ENCODE results near the gene ADAM8.

The ADAM8 gene

GRCh38 chr10:133308421-133309099, 31.9 kb upstream of the ADAM8 start, which contains the start of the genes TUBGCP2 and ZNF511:
TUBGCP2 (minus strand) TSS chr10:133308872; CDS start chr10:133302941, 5,931 bp downstream.
ZNF511 (plus strand) TSS chr10:133308914; CDS start chr10:133308944, 30 bp downstream.
- peak; percentile 89 for DNase-seq (ENCODE audit: low spot score)

GRCh38 chr10:133307776-133308420, 31.2 kb upstream of the ADAM8 start:
- DNase-seq (ENCODE audit: low spot score), result peak; percentile 92

- no peak for DNase-seq (ENCODE audit: low spot score)
Measured at GRCh38 chr10:133306941-133307379, 30.3 kb upstream of the ADAM8 start.

GRCh38 chr10:133306097-133306476, 29.4 kb upstream of the ADAM8 start:
- no peak for DNase-seq (ENCODE audit: low spot score)

GRCh38 chr10:133303206-133303605, 26.5 kb upstream of the ADAM8 start:
- DNase-seq (ENCODE audit: low spot score), result no peak

GRCh38 chr10:133302230-133302629, 25.6 kb upstream of the ADAM8 start:
- DNase-seq (ENCODE audit: low spot score), result no peak

GRCh38 chr10:133299738-133300137, 23.1 kb upstream of the ADAM8 start:
- no peak for DNase-seq (ENCODE audit: low spot score)

GRCh38 chr10:133299224-133299623, 22.6 kb upstream of the ADAM8 start:
- no peak for DNase-seq (ENCODE audit: low spot score)

GRCh38 chr10:133298466-133298865, 21.8 kb upstream of the ADAM8 start:
- no peak for DNase-seq (ENCODE audit: low spot score)

- DNase-seq (ENCODE audit: low spot score), result no peak
Measured at GRCh38 chr10:133297504-133297903, 20.8 kb upstream of the ADAM8 start.

GRCh38 chr10:133295426-133296320, 19.0 kb upstream of the ADAM8 start:
- DNase-seq (ENCODE audit: low spot score), result no peak

- DNase-seq (ENCODE audit: low spot score), result no peak
Measured at GRCh38 chr10:133294189-133294588, 17.5 kb upstream of the ADAM8 start.

GRCh38 chr10:133293810-133294119, 17.1 kb upstream of the ADAM8 start:
- DNase-seq (ENCODE audit: low spot score), result no peak

- DNase-seq (ENCODE audit: low spot score), result peak; percentile 27
Measured at GRCh38 chr10:133292919-133293809, 16.5 kb upstream of the ADAM8 start.

- DNase-seq (ENCODE audit: low spot score), result no peak
Measured at GRCh38 chr10:133289761-133290160, 13.1 kb upstream of the ADAM8 start.

- DNase-seq (ENCODE audit: low spot score), result no peak
Measured at GRCh38 chr10:133287832-133288500, 11.3 kb upstream of the ADAM8 start.

- no peak for DNase-seq (ENCODE audit: low spot score)
Measured at GRCh38 chr10:133286366-133286765, 9.7 kb upstream of the ADAM8 start.

- no peak for DNase-seq (ENCODE audit: low spot score)
Measured at GRCh38 chr10:133285217-133285616, 8.5 kb upstream of the ADAM8 start.

- DNase-seq (ENCODE audit: low spot score), result no peak
Measured at GRCh38 chr10:133283931-133284330, 7.3 kb upstream of the ADAM8 start.

GRCh38 chr10:133282846-133283390, 6.2 kb upstream of the ADAM8 start:
- no peak for DNase-seq (ENCODE audit: low spot score)
